Midbrain (tissue), 1 donor: ENCODE data around the gene CDK9.

Source experiments
- DNase-seq: peaks from one replicate; lab custom pipeline; 2025; lab: John Stamatoyannopoulos, UW

CDK9 gene

GRCh38 chr9:127803507-127804352, 17.9 kb downstream of the CDK9 start:
- DNase-seq, result no peak

GRCh38 chr9:127805620-127806019, 19.8 kb downstream of the CDK9 start:
- DNase-seq, result no peak

- DNase-seq, result no peak
Observed at GRCh38 chr9:127806871-127807270, 21.0 kb downstream of the CDK9 start.

- no peak for DNase-seq
Observed at GRCh38 chr9:127808347-127809001, 22.6 kb downstream of the CDK9 start.

GRCh38 chr9:127809002-127809539, 23.2 kb downstream of the CDK9 start:
- DNase-seq, result no peak

GRCh38 chr9:127809540-127810377, 23.9 kb downstream of the CDK9 start:
- no peak for DNase-seq

- no peak for DNase-seq
Observed at GRCh38 chr9:127810378-127811187, 24.7 kb downstream of the CDK9 start.

GRCh38 chr9:127812011-127812410, 26.2 kb downstream of the CDK9 start:
- DNase-seq, result no peak

- no peak for DNase-seq
Observed at GRCh38 chr9:127812936-127813675, 27.3 kb downstream of the CDK9 start.

- no peak for DNase-seq
Observed at GRCh38 chr9:127813686-127814226, 27.9 kb downstream of the CDK9 start.

- DNase-seq, result no peak
Observed at GRCh38 chr9:127814619-127815511, 29.0 kb downstream of the CDK9 start.

- no peak for DNase-seq
Observed at GRCh38 chr9:127815512-127816361, 29.9 kb downstream of the CDK9 start.

- no peak for DNase-seq
Observed at GRCh38 chr9:127816362-127816725, 30.5 kb downstream of the CDK9 start.

- DNase-seq, result no peak
Observed at GRCh38 chr9:127816728-127817127, 30.9 kb downstream of the CDK9 start.

- DNase-seq, result no peak
Observed at GRCh38 chr9:127817881-127818434, 32.1 kb downstream of the CDK9 start.

- DNase-seq, result no peak
Observed at GRCh38 chr9:127818574-127818973, 32.7 kb downstream of the CDK9 start.

GRCh38 chr9:127822108-127822507, 36.3 kb downstream of the CDK9 start:
- DNase-seq, result no peak
